Measurements from ENCODE around the gene GRIP2. TPM values are rescaled to one million over a fixed set of nuclear protein-coding genes. Genes with fewer than 3 reads are reported as not detected.
A peak's percentile ranks its signal among the peaks of the same experiment; 100 is the strongest.

GRIP2 gene
- total and polyA plus RNA-seq, 2 of the 4 experiments (the other 2 are of a cell fraction): 0.05 TPM; not detected in 1

GRCh38 chr3:14452740-14453710, 87.1 kb downstream of the GRIP2 start:
- Histone ChIP-seq H4K91ac (ENCODE audit: insufficient read depth, low read depth, low read length) (peak overlapping the region; percentile 94), H2BK15ac (ENCODE audit: low read depth, low read length) (peak overlapping the region; percentile 97; the same call in 2 of the 3 replicates), H3K36me3 (ENCODE audit: control insufficient read depth, insufficient read depth, low read length) (peaks cover 44% of the 10 kb centered on the region), H2AK5ac (ENCODE audit: low read depth, low read length) (peak overlapping the region; percentile 93), H3K9me1 (ENCODE audit: insufficient read depth, low read length) (peaks cover 26% of the 10 kb centered on the region), H4K20me1 (ENCODE audit: insufficient read depth, low read length) (peaks cover 4% of the 10 kb centered on the region; the same call in 1 of the 2 replicates), H3K4me1 (ENCODE audit: control insufficient read depth, insufficient read depth, low read length) (peaks cover 22% of the 10 kb centered on the region), H3K23ac (ENCODE audit: low read depth, low read length) (peak overlapping the region; percentile 73), H3K9ac (ENCODE audit: low read depth, low read length) (peak overlapping the region; percentile 27), H3K4ac (ENCODE audit: low read depth, low read length) (peak overlapping the region; percentile 94), H3K4me3 (ENCODE audit: insufficient read depth, low read depth, low read length) (no peak overlapping the region), H2BK120ac (ENCODE audit: low read depth, low read length) (peak overlapping the region; percentile 93), H3K27ac (ENCODE audit: insufficient read depth, low read length) (peak overlapping the region; percentile 87), H3K79me1 (ENCODE audit: low read depth in 1 of 2, low read length in 2 of 2) (peaks cover 5 to 30% of the 10 kb centered on the region in 2 experiments; a peak in 3 of 4 replicates), H2AK9ac (replicated peaks; ENCODE audit: low read depth, low read length, poor library complexity) (peak overlapping the region; percentile 88), H3K27me3 (ENCODE audit: control insufficient read depth, insufficient read depth, low read length) (no peaks in the 10 kb centered on the region), H2BK20ac (ENCODE audit: low read depth, low read length) (peak overlapping the region; percentile 66), H3K4me2 (ENCODE audit: low read depth, low read length) (peak overlapping the region; percentile 37), H3K18ac (ENCODE audit: low read depth, low read length) (peak overlapping the region; percentile 91), H4K5ac (ENCODE audit: low read depth, low read length) (peak overlapping the region; percentile 82), H2AFZ (replicated peaks; ENCODE audit: low read length, poor library complexity) (peak overlapping the region; percentile 83), H3K56ac (ENCODE audit: extremely low read depth, insufficient read depth, low read length) (peak overlapping the region; percentile 65), H3K9me3 (ENCODE audit: control insufficient read depth, insufficient read depth, low read length) (no peaks in the 10 kb centered on the region), H2BK5ac (ENCODE audit: low read depth, low read length, poor library complexity, severe bottlenecking) (peak overlapping the region; percentile 95), H4K8ac (ENCODE audit: low read depth in 2 of 2, low read length in 2 of 2) (peak overlapping the region; percentile 63 to 81), H3K14ac (replicated peaks; ENCODE audit: low read depth, low read length) (peak overlapping the region; percentile 83)
- DNase-seq (peak; percentile 98), ATAC-seq (ENCODE audit: low read depth) (peak; percentile 87)
- in situ Hi-C loops (cut with MboI; ENCODE audit: low sequenced_read_pairs) (no loop called here), dilution Hi-C loops (cut with HindIII; ENCODE audit: low sequenced_read_pairs, unreplicated experiment) (no loop called here), intact Hi-C loops (cut with micrococcal nuclease) (loop anchor here (2.0 kb wide), 1 partner anchor 50 kb away; the partner anchor contains the start of gene SLC6A6)
- TF ChIP-seq FOS (IDR thresholded peaks at IDR 0.05; ENCODE audit: low read depth, low read length) (peak; percentile 68), CEBPB (IDR thresholded peaks at IDR 0.05; ENCODE audit: low read depth, low read length) (no peak), POLR2A (IDR thresholded peaks at IDR 0.05; ENCODE audit: low read depth, low read length) (peak; percentile 75), MAZ (IDR thresholded peaks at IDR 0.05; ENCODE audit: borderline replicate concordance, low read depth, low read length) (0 out of 2 replicates have a peak, but pooled peaks have one; percentile 39), RAD21 (IDR thresholded peaks at IDR 0.05; ENCODE audit: low read length) (no peak; the same call in 1 of the 2 replicates), BHLHE40 (IDR thresholded peaks at IDR 0.05; ENCODE audit: low read depth, low read length) (peak; percentile 75), RFX5 (IDR thresholded peaks at IDR 0.05; ENCODE audit: low read depth, low read length) (no peak), MAFK (IDR thresholded peaks at IDR 0.05; ENCODE audit: low read depth, low read length) (0 out of 2 replicates have a peak, but pooled peaks have one; percentile 9), MXI1 (IDR thresholded peaks at IDR 0.05; ENCODE audit: borderline replicate concordance, low read depth, low read length) (peak; percentile 57; the same call in 1 of the 2 replicates), RCOR1 (IDR thresholded peaks at IDR 0.05; ENCODE audit: insufficient replicate concordance, low read length) (peak; percentile 98), CHD1 (IDR thresholded peaks at IDR 0.05; ENCODE audit: low read depth, low read length) (no peak; the same call in 1 of the 2 replicates), SMC3 (IDR thresholded peaks at IDR 0.05; ENCODE audit: low read depth, low read length) (peak; percentile 20; the same call in 1 of the 2 replicates), CTCF (conservative IDR thresholded peaks at IDR 0.05; ENCODE audit: low read depth, low read length) (0 out of 2 replicates have a peak, but pooled peaks have one; percentile 21)
- ChIA-PET POLR2A (ENCODE audit: unreplicated experiment) (no interaction called here), CTCF (interaction anchor here (0.6 to 2.0 kb wide), 4 partner anchors 9 to 250 kb away, joined by 3 to 6 read pairs (median 4); no protein-coding TSS in a partner anchor)
- 0% methylated on average over 5 of the region's 25 CpGs; no CpG with 5 or more reads in 1 of the 2 experiments for WGBS, 2 experiments (ENCODE audit: extremely low coverage in 2 of 2, insufficient read length in 1 of 2)
- BruUV-seq (replicated peaks): no TSS peak

All from IMR-90 (cell line).